Measurements from ENCODE around the gene CNDP2.

Gene CNDP2

GRCh38 chr18:74507097-74507881, 11.1 kb downstream of the CNDP2 start:
- TF ChIP-seq REST (IDR thresholded peaks at IDR 0.05; ENCODE audit: low read depth) (no peak), ZBTB7A (IDR thresholded peaks at IDR 0.05; ENCODE audit: low read depth) (no peak), TAF1 (IDR thresholded peaks at IDR 0.05; ENCODE audit: low read depth) (no peak), NFIC (IDR thresholded peaks at IDR 0.05) (no peak), FOXM1 (IDR thresholded peaks at IDR 0.05; ENCODE audit: borderline replicate concordance, low read depth) (no peak), EGR1 (IDR thresholded peaks at IDR 0.05) (no peak)

DNA sequence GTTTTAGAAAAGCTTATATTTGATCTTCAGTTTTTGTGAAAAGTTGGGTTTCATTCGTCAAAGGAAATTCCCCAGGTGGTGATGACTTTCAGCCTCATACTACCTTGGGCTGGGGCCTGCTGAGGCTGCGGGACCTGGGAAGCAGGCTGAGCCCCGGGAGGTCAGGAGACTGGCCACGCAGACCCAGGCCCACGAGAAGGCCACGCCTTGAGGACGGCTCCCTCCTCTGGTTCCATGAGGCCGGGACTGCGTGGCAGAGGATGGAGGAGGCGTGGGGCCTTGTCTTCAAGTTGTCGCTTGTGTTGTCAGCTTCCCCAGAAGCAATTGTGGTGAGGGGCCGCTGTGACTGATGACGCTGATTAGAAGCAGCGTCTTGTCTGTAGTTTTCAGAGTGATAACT, 11.8 kb downstream of the CNDP2 start:
- TF ChIP-seq YY1 (IDR thresholded peaks at IDR 0.05; ENCODE audit: low read depth) (no peak), NFIC (IDR thresholded peaks at IDR 0.05) (no peak)

- no peak for TF ChIP-seq YY1 (IDR thresholded peaks at IDR 0.05; ENCODE audit: low read depth)
- no peak for TF ChIP-seq CEBPB (IDR thresholded peaks at IDR 0.05)
- TF ChIP-seq RAD21 (IDR thresholded peaks at IDR 0.05; ENCODE audit: low read depth) = no peak
- TF ChIP-seq TEAD4 (IDR thresholded peaks at IDR 0.05) = no peak
- TF ChIP-seq NFIC (IDR thresholded peaks at IDR 0.05) = no peak
Measured at GRCh38 chr18:74508366-74508765, 12.2 kb downstream of the CNDP2 start.

GRCh38 chr18:74508821-74509225, 12.7 kb downstream of the CNDP2 start:
- TF ChIP-seq EGR1 (IDR thresholded peaks at IDR 0.05) = no peak
- TF ChIP-seq REST (IDR thresholded peaks at IDR 0.05; ENCODE audit: low read depth) = no peak
- TF ChIP-seq, protein P1, sequence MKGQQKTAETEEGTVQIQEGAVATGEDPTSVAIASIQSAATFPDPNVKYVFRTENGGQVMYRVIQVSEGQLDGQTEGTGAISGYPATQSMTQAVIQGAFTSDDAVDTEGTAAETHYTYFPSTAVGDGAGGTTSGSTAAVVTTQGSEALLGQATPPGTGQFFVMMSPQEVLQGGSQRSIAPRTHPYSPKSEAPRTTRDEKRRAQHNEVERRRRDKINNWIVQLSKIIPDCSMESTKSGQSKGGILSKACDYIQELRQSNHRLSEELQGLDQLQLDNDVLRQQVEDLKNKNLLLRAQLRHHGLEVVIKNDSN (IDR thresholded peaks at IDR 0.05) = no peak
- TF ChIP-seq CEBPB (IDR thresholded peaks at IDR 0.05) = no peak
- TF ChIP-seq CREB1 (IDR thresholded peaks at IDR 0.05; ENCODE audit: low read depth) = no peak
- no peak for TF ChIP-seq RAD21 (IDR thresholded peaks at IDR 0.05; ENCODE audit: low read depth)
- no peak for TF ChIP-seq TEAD4 (IDR thresholded peaks at IDR 0.05)
- TF ChIP-seq, protein P2, sequence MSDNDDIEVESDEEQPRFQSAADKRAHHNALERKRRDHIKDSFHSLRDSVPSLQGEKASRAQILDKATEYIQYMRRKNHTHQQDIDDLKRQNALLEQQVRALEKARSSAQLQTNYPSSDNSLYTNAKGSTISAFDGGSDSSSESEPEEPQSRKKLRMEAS (IDR thresholded peaks at IDR 0.05) = no peak
- TF ChIP-seq NFIC (IDR thresholded peaks at IDR 0.05) = no peak
- no peak for TF ChIP-seq FOXM1 (IDR thresholded peaks at IDR 0.05; ENCODE audit: borderline replicate concordance, low read depth)
- TF ChIP-seq YY1 (IDR thresholded peaks at IDR 0.05; ENCODE audit: low read depth) = no peak
- no peak for TF ChIP-seq EP300 (IDR thresholded peaks at IDR 0.05; ENCODE audit: borderline replicate concordance)

DNA sequence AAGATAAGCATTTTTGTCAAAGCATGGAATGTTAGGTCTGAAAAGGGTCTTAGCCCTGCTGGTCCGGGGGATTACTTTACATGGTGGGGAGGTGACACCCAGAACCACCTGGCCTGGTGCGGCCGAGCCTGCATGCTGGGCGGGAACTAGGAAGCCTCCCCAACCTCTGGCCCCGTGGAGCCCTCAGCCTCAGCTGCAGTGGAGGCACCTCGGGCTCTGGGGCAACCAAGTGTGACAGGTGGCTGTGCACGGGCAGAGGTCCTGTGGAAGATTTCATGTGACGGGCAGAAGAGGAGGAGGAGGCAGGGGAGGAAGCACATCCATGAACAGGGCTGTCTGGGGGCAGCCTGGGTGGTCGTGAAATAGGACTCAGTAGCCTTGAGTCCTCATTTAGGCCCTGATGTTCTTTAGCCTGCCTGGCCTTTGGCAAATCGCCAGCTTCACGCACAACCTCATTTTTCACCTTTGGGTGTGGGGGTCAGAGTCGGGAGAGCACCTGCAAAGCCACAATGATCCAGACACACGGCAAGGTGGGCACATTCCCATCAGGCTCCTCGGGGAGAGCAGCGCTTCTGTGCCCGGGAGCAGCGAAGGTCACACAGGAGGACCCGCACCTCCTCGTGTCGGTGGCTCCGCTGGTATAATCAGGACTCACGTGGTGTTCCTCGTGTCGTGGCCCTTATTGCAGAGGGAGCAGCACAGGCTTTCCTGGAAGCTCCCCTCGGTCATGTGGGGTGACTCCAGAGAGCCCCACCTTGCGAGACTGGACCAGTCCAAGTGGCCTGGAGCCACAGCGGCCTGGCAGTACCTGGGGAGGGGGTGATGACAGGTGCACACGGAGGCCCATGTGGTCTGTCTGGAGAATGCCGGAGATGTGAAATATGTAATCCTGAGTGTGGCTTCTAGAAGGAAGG, 13.9 kb downstream of the CNDP2 start:
- TF ChIP-seq FOXM1 (IDR thresholded peaks at IDR 0.05; ENCODE audit: borderline replicate concordance, low read depth) (no peak), EGR1 (IDR thresholded peaks at IDR 0.05) (no peak), NFIC (IDR thresholded peaks at IDR 0.05) (no peak), CREB1 (IDR thresholded peaks at IDR 0.05; ENCODE audit: low read depth) (no peak), EP300 (IDR thresholded peaks at IDR 0.05; ENCODE audit: borderline replicate concordance) (no peak), RAD21 (IDR thresholded peaks at IDR 0.05; ENCODE audit: low read depth) (no peak), TCF12 (IDR thresholded peaks at IDR 0.05; ENCODE audit: low read depth) (no peak), TAF1 (IDR thresholded peaks at IDR 0.05; ENCODE audit: low read depth) (no peak), ZBTB7A (IDR thresholded peaks at IDR 0.05; ENCODE audit: low read depth) (no peak), TEAD4 (IDR thresholded peaks at IDR 0.05) (no peak), REST (IDR thresholded peaks at IDR 0.05; ENCODE audit: low read depth) (no peak)
- TF ChIP-seq, protein P1 (IDR thresholded peaks at IDR 0.05) = no peak

All from Ishikawa (cell line).